Adipocyte (in vitro differentiated cells): Measurements from ENCODE around the gene CCT6B.
"Not testable (repeated sequence)": the region's sequence is repeated elsewhere in the genome, so short reads cannot be mapped to it uniquely, and the experiment has no call there.

Experiments used
- DNase-seq: peaks from one replicate; pipeline ENCODE4 v3.0.0-alpha.2; 2015; ENCODE audit warnings: low read depth
- H3K27me3 ChIP-seq: replicated peaks from 2 replicates; pipeline ENCODE4 v1.7.0; 2013; ENCODE audit warnings: mild to moderate bottlenecking, low read length, moderate library complexity; ENCODE audit not compliant: control insufficient read depth, insufficient read depth
- H3K36me3 ChIP-seq: 2 replicates; pipeline ENCODE4 v1.7.0; 2013; ENCODE audit warnings: low read length, mild to moderate bottlenecking, moderate library complexity; ENCODE audit not compliant: control insufficient read depth, insufficient read depth, severe bottlenecking
- H3K4me1 ChIP-seq: 2 replicates; pipeline ENCODE4 v1.7.0; 2013; ENCODE audit warnings: mild to moderate bottlenecking, low read length, moderate library complexity; ENCODE audit not compliant: control insufficient read depth, insufficient read depth
- H3K4me3 ChIP-seq: 2 replicates; pipeline ENCODE4 v1.7.0; 2013; ENCODE audit warnings: mild to moderate bottlenecking, low read length, moderate library complexity
- H3K9ac ChIP-seq: 2 replicates; pipeline ENCODE4 v1.7.0; 2013; ENCODE audit warnings: mild to moderate bottlenecking, low read length, moderate library complexity
- H3K9me3 ChIP-seq: 2 replicates; pipeline ENCODE4 v1.7.0; 2013; ENCODE audit warnings: mild to moderate bottlenecking, low read length, moderate library complexity; ENCODE audit not compliant: control insufficient read depth

The CCT6B gene

GRCh38 chr17:34979650-34980352, 18.5 kb upstream of the CCT6B start:
- no peaks in the 10 kb centered on the region for H3K9me3 ChIP-seq
- peak; percentile 27 for DNase-seq
- no peaks in the 10 kb centered on the region for H3K36me3 ChIP-seq
- H3K9ac ChIP-seq, result peak overlapping the region; percentile 96
- H3K4me3 ChIP-seq, result peak overlapping the region; percentile 84
- H3K4me1 ChIP-seq, result peaks cover 18% of the 10 kb centered on the region
- no peaks in the 10 kb centered on the region for H3K27me3 ChIP-seq

GRCh38 chr17:34979153-34979552, 17.9 kb upstream of the CCT6B start:
- peak overlapping the region; percentile 96 for H3K9ac ChIP-seq
- H3K27me3 ChIP-seq, result no peaks in the 10 kb centered on the region
- H3K4me3 ChIP-seq, result peak overlapping the region; percentile 84
- no peak for DNase-seq
- H3K36me3 ChIP-seq, result no peaks in the 10 kb centered on the region
- H3K4me1 ChIP-seq, result peaks cover 18% of the 10 kb centered on the region
- H3K9me3 ChIP-seq, result no peaks in the 10 kb centered on the region

GRCh38 chr17:34974794-34975785, 13.8 kb upstream of the CCT6B start:
- H3K9ac ChIP-seq, result no peak overlapping the region
- H3K36me3 ChIP-seq, result no peaks in the 10 kb centered on the region
- DNase-seq, result no peak
- no peak overlapping the region for H3K4me3 ChIP-seq
- H3K9me3 ChIP-seq, result no peaks in the 10 kb centered on the region
- no peaks in the 10 kb centered on the region for H3K27me3 ChIP-seq
- peaks cover 8% of the 10 kb centered on the region for H3K4me1 ChIP-seq

GRCh38 chr17:34974179-34974578, 12.9 kb upstream of the CCT6B start:
- Histone ChIP-seq H3K4me3 (no peak overlapping the region), H3K9ac (no peak overlapping the region), H3K9me3 (no peaks in the 10 kb centered on the region), H3K27me3 (no peaks in the 10 kb centered on the region), H3K36me3 (no peaks in the 10 kb centered on the region), H3K4me1 (peaks cover under 1% of the 10 kb centered on the region)
- no peak for DNase-seq

GRCh38 chr17:34958438-34958837, 2.8 kb downstream of the CCT6B start:
- no peaks in the 10 kb centered on the region for H3K27me3 ChIP-seq
- no peaks in the 10 kb centered on the region for H3K9me3 ChIP-seq

GRCh38 chr17:34950780-34951179, 10.5 kb downstream of the CCT6B start:
- not testable (repeated sequence) for H3K4me3 ChIP-seq, H3K9ac ChIP-seq, H3K27me3 ChIP-seq, DNase-seq, H3K9me3 ChIP-seq, H3K4me1 ChIP-seq, H3K36me3 ChIP-seq

More at GRCh38 chr17:34958438-34958837, 2.8 kb downstream of the CCT6B start:
- Histone ChIP-seq H3K36me3 (no peaks in the 10 kb centered on the region), H3K9ac (no peak overlapping the region), H3K4me1 (peaks cover 22% of the 10 kb centered on the region), H3K4me3 (no peak overlapping the region)
- no peak for DNase-seq

- Histone ChIP-seq H3K4me1 (no peaks in the 10 kb centered on the region), H3K9ac (no peak overlapping the region), H3K4me3 (no peak overlapping the region), H3K27me3 (no peaks in the 10 kb centered on the region), H3K9me3 (no peaks in the 10 kb centered on the region), H3K36me3 (no peaks in the 10 kb centered on the region)
- DNase-seq, result no peak
Measured at GRCh38 chr17:34930283-34930682, 31.0 kb downstream of the CCT6B start.

GRCh38 chr17:34926661-34927060, 34.6 kb downstream of the CCT6B start:
- no peak overlapping the region for H3K4me3 ChIP-seq
- no peaks in the 10 kb centered on the region for H3K9me3 ChIP-seq
- H3K27me3 ChIP-seq, result no peaks in the 10 kb centered on the region
- no peaks in the 10 kb centered on the region for H3K4me1 ChIP-seq
- no peaks in the 10 kb centered on the region for H3K36me3 ChIP-seq
- DNase-seq, result no peak
- no peak overlapping the region for H3K9ac ChIP-seq

- DNase-seq, result no peak
- Histone ChIP-seq H3K36me3 (no peaks in the 10 kb centered on the region), H3K4me3 (no peak overlapping the region), H3K4me1 (no peaks in the 10 kb centered on the region), H3K27me3 (no peaks in the 10 kb centered on the region), H3K9me3 (no peaks in the 10 kb centered on the region), H3K9ac (no peak overlapping the region)
Measured at GRCh38 chr17:34920676-34921075, 40.6 kb downstream of the CCT6B start.

GRCh38 chr17:34917381-34917780, 43.9 kb downstream of the CCT6B start:
- peaks cover 5% of the 10 kb centered on the region for H3K9me3 ChIP-seq
- H3K4me3 ChIP-seq, result no peak overlapping the region
- no peak for DNase-seq
- no peaks in the 10 kb centered on the region for H3K36me3 ChIP-seq
- H3K27me3 ChIP-seq, result no peaks in the 10 kb centered on the region
- H3K9ac ChIP-seq, result no peak overlapping the region
- H3K4me1 ChIP-seq, result no peaks in the 10 kb centered on the region

- Histone ChIP-seq H3K4me3 (no peak overlapping the region), H3K27me3 (no peaks in the 10 kb centered on the region), H3K4me1 (no peaks in the 10 kb centered on the region), H3K9ac (no peak overlapping the region), H3K9me3 (peaks cover 5% of the 10 kb centered on the region), H3K36me3 (no peaks in the 10 kb centered on the region)
- no peak for DNase-seq
Measured at GRCh38 chr17:34916120-34916519, 45.1 kb downstream of the CCT6B start.
